Measurements from ENCODE around the gene SPEM3. TPM values are rescaled to one million over a fixed set of nuclear protein-coding genes. Genes with fewer than 3 reads are reported as not detected.
A peak's percentile ranks its signal among the peaks of the same experiment; 100 is the strongest.

The SPEM3 gene
- total RNA-seq, 1 donor from 2014 or later: not detected

DNA sequence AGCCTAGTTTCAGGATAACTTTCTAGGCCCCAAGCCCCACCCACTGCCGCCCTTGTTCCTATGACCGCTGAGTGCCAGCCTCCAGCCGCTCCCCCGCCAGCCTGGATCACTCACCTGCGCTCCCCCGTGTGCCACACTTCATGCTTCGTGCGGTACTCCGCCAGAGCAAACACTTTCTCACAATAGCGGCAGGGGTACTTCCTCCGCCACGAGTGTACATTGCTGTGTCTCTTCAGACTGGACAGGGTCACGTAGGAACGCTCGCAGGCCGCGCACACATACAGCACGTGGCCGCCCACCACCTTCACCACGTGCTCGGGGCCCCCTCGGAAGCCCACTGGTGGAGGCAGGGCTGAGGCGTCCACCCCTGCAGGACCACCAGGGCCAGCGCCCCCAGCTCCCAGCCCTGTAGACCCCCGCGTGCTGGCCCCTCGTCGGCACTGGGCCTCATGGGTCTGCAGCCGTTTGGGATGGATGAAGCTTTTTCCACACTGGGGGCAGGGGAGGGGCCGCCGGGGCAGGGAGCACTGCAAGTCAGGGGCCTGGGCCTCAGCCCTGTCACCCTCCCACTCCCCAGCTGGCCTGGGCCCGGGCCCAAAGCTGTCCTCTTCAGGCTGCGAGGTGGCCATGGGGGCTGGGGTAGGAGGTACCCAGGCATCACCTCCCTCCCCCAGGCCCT, 37.1 kb downstream of the SPEM3 start:
- peaks cover 41% of the 10 kb centered on the region for H3K36me3 ChIP-seq
- DNase-seq (peak; percentile 87), ATAC-seq (peak; percentile 75)
- TF ChIP-seq, protein P1, sequence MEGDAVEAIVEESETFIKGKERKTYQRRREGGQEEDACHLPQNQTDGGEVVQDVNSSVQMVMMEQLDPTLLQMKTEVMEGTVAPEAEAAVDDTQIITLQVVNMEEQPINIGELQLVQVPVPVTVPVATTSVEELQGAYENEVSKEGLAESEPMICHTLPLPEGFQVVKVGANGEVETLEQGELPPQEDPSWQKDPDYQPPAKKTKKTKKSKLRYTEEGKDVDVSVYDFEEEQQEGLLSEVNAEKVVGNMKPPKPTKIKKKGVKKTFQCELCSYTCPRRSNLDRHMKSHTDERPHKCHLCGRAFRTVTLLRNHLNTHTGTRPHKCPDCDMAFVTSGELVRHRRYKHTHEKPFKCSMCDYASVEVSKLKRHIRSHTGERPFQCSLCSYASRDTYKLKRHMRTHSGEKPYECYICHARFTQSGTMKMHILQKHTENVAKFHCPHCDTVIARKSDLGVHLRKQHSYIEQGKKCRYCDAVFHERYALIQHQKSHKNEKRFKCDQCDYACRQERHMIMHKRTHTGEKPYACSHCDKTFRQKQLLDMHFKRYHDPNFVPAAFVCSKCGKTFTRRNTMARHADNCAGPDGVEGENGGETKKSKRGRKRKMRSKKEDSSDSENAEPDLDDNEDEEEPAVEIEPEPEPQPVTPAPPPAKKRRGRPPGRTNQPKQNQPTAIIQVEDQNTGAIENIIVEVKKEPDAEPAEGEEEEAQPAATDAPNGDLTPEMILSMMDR (IDR thresholded peaks at IDR 0.05): no peak
- H3K4me1 ChIP-seq: peaks cover 10% of the 10 kb centered on the region
- no peak overlapping the region for H3K4me3 ChIP-seq
- H3K27me3 ChIP-seq: no peaks in the 10 kb centered on the region
- H3K9me3 ChIP-seq: no peaks in the 10 kb centered on the region
- intact Hi-C loops (cut with DNase I): no loop called here
- H3K27ac ChIP-seq: peak overlapping the region; percentile 61

DNA sequence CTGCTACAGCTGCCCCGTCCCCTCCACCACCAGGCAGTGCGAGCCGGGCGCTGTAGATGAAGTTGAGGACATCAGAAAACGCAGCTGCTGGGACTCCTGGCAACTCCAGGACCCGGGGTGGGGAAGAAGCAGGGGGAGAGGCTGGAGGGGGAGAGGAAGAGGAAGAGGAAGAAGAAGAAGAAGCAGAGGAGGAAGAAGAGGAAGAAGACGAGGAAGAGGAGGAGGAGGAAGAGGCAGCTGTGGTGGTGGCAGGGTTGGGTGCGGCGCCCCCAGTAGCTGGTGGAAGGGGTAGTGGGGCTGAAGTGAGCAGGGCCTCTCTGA, 37.6 kb downstream of the SPEM3 start:
- Histone ChIP-seq H3K27me3 (no peaks in the 10 kb centered on the region), H3K36me3 (peaks cover 41% of the 10 kb centered on the region), H3K4me3 (no peak overlapping the region), H3K4me1 (peaks cover 10% of the 10 kb centered on the region), H3K27ac (peak overlapping the region; percentile 61), H3K9me3 (no peaks in the 10 kb centered on the region)
- intact Hi-C loops (cut with DNase I): no loop called here
- ATAC-seq (no peak), DNase-seq (no peak)
- TF ChIP-seq, protein P1 (IDR thresholded peaks at IDR 0.05): no peak

DNA sequence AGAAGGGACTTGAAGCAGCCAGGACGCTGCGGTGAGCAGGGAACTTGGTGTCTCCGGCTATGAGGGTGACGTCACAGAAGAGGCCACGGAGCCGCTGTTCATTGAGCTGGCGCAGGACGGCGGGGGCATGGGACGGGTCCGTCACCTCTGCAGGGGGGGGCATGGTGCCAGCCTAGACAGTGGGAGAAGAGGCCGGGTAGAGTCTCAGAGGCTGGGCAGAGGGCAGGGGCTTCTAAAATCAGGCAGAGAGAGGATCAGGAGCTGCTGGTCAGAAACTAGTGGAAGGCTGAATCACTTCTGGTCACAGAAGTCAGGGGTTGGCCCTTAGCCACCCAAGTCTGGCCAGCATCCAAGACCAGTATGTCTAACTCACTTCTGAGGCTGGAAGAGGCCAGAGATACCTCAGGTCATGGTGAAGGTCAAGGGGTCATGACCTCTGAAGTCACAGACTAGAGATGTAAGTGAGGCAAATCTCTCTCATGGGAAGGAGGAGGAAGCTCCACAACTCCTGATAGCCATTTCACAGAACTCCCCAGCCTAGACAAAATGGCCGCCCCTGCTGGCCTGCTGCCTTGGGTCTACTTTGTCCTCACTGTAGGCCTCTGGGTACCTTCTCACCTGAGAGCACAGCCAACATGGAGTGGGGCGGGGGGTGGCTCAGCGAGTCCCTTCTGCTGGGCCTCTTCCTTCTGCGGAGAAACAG, 38.1 kb downstream of the SPEM3 start:
- no peaks in the 10 kb centered on the region for H3K9me3 ChIP-seq
- H3K4me1 ChIP-seq: peaks cover 14% of the 10 kb centered on the region
- ATAC-seq (peak; percentile 23), DNase-seq (no peak)
- peak overlapping the region; percentile 61 for H3K27ac ChIP-seq
- intact Hi-C loops (cut with DNase I): no loop called here
- H3K36me3 ChIP-seq: peaks cover 41% of the 10 kb centered on the region
- TF ChIP-seq, protein P1 (IDR thresholded peaks at IDR 0.05): no peak
- H3K4me3 ChIP-seq: no peak overlapping the region
- H3K27me3 ChIP-seq: no peaks in the 10 kb centered on the region

DNA sequence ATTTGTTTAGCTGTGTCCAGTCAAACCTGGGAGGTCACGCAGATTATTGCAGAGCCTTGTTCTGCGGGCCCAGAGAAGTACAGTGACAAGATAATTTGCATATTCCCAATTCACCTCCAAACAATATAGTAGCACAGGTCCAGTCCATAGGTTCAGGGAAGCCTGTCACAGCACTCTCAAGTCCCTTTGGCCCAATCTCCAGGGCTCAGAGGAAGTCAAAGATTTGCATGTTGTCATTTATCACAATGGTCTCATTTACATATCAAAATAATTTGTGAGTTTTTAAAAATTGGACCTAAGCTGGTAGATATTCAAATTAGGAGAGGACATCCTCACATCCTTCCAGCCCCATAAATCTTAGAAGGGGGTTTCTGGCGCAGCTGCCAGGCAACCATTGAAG, 38.8 kb downstream of the SPEM3 start:
- Histone ChIP-seq H3K4me3 (no peak overlapping the region), H3K9me3 (no peaks in the 10 kb centered on the region), H3K27ac (peak overlapping the region; percentile 61), H3K27me3 (no peaks in the 10 kb centered on the region), H3K36me3 (peaks cover 35% of the 10 kb centered on the region), H3K4me1 (peaks cover 17% of the 10 kb centered on the region)
- no peak for ATAC-seq
- intact Hi-C loops (cut with DNase I): no loop called here
- DNase-seq: no peak
- TF ChIP-seq, protein P1 (IDR thresholded peaks at IDR 0.05): no peak

DNA sequence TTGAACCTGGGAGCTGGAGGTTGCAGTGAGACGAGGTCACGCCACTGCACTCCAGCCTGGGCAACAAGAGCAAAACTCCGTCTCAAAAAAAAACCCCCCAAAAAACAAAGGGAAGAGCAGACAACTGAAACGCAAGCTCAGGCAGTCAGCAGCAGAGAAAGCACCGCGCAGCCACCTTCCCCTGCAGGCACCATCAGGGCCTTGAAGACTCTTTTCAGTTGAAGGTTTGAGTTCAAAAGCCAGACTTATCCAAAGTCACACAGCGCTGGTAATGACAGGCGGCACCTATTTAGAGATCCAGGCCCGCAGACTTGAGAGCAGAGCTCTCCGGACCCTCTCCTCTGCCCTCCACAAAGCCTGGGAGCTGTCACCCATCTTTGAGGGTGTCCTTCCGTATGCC, 39.6 kb downstream of the SPEM3 start:
- Histone ChIP-seq H3K4me1 (peaks cover 17% of the 10 kb centered on the region), H3K36me3 (peaks cover 27% of the 10 kb centered on the region), H3K4me3 (no peak overlapping the region), H3K9me3 (no peaks in the 10 kb centered on the region), H3K27ac (no peak overlapping the region), H3K27me3 (no peaks in the 10 kb centered on the region)
- TF ChIP-seq, protein P1 (IDR thresholded peaks at IDR 0.05): no peak
- DNase-seq: no peak
- no peak for ATAC-seq
- intact Hi-C loops (cut with DNase I): no loop called here
